GM03348 (cell line): ENCODE data around the gene SUPT7L.

Experiments
- DNase-seq: peaks from one replicate; pipeline ENCODE4 v3.0.0; 2012; ENCODE audit warnings: low spot score

SUPT7L gene

GRCh38 chr2:27663285-27664153, at the start of gene SUPT7L, which contains the start of gene SLC4A1AP:
SUPT7L (minus strand) TSS chr2:27663614; CDS start chr2:27662192, 1,422 bp downstream.
SLC4A1AP (plus strand) TSS chr2:27663889; CDS start chr2:27663915, 26 bp downstream.
- DNase-seq, result peak; percentile 84

DNA sequence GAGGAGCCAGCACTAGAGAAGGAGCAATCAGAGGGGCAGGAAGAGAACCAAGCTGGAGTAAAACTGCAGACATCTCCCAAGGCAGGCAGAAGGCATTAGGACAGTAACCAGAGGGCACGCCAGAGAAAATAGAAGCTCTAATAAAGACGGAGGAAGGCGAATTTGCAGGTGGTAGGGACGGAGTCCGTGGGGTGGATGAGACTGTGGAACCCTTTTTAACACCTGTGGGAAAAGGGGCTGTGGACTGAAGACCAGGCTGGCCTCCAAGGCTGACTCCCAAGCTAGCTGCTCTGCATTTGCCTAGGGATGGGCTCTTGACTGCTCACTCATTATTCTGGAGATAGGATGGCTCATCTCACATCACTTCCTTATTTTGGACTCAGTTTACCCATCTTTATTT, 49.8 kb upstream of the SUPT7L start:
- no peak for DNase-seq

DNA sequence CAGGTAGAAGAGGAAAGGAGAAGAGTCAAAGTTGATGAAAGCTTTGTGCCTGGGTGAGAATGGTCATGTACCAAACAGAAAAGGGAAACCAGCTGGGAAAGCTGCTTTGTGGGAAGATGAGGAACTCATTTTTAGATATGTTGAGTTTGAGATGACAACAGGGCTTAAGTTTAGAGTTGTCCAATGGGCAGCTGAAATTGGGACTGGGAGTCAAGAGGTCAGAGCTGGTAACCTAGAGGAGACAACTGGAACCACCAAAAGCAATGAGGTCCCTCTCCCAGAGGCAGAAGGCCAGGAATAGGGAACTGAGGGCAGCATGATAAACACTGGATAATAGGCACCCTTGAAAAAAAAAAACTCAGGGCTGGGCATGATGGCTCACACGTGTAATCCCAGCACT, 49.1 kb upstream of the SUPT7L start:
- DNase-seq, result no peak

GRCh38 chr2:27711804-27712203, 48.4 kb upstream of the SUPT7L start:
- no peak for DNase-seq

DNA sequence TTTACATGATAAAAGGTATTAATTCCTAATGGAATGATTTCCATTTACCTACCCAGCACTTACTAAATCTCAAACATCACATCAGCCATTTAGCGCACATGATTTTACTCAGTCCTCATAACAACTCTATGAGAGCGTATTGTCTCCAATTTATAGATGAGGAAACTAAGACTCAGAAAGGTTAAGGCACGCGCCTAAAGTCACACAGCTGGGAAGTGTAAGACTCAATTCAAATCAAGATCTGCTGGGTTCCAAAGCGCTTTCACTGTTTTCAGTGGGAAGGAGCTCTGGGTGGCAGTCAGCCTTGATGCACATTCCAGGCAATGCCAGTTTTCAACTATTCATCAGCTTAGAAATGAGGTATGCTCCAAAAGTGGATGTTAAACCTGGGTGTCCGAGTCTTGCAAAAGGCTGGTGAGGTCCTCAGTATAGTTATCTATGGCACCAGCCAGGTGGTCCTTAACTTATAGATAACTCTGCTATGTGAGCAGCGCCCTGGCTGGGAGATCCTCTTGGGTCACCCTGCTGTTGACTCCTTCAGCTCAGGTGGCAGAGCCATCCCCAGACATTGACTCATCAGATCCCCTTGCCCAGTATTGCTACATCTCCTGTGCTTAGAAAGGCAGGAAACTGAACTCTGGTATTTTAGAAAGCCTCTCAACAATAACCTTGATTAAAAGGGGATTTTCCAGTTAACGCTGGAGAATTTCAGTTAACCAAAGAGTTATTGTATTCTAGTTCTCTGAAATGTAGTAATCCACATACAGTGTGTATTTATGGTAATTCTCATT, 47.4 kb upstream of the SUPT7L start:
- no peak for DNase-seq

- no peak for DNase-seq
Measured at GRCh38 chr2:27709960-27710575, 46.7 kb upstream of the SUPT7L start.

GRCh38 chr2:27709326-27709725, 45.9 kb upstream of the SUPT7L start:
- DNase-seq, result no peak

GRCh38 chr2:27708666-27709065, 45.3 kb upstream of the SUPT7L start:
- DNase-seq, result no peak

DNA sequence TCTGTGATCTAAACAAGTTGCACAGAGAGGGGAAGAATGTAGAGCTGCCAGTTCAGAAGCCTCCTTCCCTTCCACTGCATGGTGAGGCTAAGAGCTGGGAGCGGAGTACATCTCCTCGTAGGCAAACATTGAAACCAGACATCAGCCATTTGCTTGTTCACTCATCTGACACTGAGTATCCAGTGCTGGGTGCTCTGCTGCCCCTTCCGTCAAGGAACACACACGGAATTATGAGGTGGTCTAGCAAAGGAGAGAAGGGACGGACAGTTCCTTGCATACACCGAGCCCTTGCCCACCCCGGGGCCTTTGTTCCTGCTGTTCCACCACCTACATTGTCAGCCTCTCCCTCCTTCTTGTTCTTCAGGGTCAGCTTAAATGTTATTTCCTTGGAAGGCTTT, 44.8 kb upstream of the SUPT7L start:
- DNase-seq, result no peak

DNA sequence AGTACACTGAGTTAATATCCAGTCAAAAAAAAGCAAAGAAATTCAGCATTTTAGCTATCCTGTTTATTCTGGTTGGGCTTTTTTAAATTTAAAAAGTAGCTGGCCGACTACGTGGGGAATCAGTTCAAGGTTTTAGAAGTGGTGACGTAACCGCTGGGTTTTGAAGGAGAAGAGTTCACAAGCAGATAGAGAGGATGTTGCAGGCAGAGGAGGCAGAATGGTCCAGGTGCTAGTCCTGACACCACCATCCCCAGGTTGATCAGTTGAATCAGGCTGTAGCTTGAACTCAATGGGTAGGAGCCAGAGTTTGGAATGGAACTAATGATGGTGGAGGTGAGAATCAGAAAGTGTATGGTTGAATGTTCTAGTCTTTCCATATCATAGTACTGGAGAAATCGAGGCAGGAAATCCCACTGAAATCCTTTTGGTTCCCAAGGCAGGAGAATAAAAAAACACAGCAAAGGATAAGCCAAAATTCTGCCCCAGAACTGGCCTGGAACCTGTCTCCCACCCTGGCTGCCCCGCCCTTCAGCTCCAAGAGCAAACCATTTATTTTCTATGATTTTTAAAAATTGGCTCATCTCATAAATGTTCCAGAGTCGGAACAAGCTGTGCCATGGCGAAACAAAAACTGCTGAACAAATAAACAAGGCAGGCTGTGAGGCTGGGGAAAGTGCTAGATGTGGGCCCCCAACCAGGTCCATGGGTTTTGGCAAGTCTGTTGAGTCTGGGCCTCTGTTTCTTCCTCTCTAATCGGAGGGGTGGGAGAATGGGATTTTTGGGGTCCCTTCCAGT, 44.2 kb upstream of the SUPT7L start:
- no peak for DNase-seq

- DNase-seq, result peak; percentile 81
Measured at GRCh38 chr2:27705851-27706622, 42.6 kb upstream of the SUPT7L start.

DNA sequence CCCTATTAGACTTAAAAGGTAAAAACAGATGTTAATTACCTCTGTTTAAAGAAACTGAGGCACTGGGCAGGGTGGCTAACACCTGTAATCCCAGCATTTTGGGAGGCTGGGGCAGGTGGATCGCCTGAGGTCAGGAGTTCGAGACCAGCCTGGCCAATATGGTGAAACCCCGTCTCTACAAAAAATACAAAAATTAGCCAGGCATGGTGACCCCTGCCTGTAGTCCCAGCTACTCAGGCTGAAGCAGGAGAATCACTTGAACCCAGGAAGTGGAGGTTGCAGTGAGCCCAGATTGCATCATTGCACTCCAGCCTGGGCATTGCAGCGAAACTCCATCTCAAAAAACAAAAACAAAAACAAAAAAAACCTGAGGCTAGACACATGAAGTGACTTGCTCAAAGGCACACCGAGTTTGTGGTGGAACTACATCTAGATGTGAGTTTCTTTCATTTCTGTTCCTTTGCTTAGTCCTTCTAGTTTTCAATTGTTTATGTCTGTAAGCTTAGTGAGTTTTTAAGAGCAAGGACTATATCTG, 41.0 kb upstream of the SUPT7L start:
- DNase-seq, result no peak

DNA sequence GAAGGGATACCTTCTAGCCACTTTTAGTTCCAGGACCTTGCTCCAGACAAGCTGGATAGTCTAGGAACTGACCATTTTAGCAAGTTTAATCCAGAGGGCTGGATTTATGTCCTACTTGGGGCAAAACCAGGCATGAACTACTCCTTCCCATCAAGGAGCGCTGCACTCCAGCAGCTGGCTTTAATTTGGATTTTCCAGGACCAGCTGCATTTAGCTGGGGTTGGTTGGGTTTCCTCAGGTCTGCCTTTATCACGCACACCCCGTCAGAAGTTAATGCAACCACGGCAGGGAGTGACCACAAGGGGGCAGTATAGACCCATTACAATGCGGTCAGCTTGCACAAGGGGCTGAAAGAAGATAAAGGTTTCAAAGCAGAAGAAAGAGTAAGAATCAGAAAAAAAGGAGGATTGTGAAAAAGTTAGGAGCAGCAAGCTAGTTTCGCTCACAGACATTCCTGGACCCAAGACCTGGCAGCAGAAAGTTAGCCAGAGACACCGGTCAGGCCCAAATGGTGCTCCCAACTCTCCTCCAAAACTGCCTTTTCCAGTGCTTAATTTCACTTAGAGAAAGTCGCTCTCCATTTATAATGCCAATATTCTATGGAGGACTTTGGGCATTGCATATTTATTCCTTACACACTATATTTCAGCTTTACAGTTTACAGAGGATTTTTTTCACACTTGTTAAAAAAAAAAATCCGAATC, 40.4 kb upstream of the SUPT7L start:
- peak; percentile 90 for DNase-seq

- DNase-seq, result no peak
Measured at GRCh38 chr2:27702302-27702701, 38.9 kb upstream of the SUPT7L start.

- peak; percentile 34 for DNase-seq
Measured at GRCh38 chr2:27701676-27702075, 38.3 kb upstream of the SUPT7L start.

- no peak for DNase-seq
Measured at GRCh38 chr2:27697660-27698059, 34.2 kb upstream of the SUPT7L start.

GRCh38 chr2:27690052-27690451, 26.6 kb upstream of the SUPT7L start:
- DNase-seq, result no peak

DNA sequence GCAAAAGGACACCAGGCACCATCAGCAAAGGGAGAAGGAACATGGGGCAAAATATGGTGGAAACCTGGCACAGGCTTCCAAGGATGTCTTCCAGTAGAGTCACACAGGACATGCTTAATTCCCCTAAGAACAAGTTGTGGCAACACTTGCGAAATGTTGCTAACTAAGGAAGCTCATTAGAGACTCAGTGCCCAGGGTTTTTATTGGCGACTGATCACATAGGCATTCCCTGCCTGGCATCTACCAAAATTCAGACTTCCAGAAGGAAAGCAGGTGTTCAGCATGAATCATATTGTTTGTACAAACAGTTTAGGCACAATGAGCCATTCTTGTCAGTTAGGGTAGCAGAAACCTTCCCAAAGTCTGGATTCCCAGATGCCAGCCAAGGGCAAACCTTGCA, 26.0 kb upstream of the SUPT7L start:
- DNase-seq, result no peak

DNA sequence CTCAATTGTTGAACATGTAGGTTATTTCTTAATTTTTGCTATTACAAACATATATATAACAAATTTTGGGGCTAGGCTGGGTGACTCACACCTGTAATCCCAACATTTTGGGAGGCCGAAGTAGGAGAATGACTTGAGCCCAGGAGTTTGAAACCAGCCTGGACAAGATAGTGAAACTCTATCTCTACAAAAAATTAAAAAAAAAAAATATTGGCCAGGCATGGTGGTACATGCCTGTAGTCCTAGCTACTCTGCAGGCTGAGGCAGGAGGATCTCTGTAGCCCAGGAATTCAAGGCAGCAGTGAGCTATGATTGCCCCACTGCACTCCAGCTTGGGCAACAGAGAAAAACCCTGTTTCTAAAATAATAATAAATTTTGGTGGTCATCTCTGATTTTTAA, 23.8 kb upstream of the SUPT7L start:
- no peak for DNase-seq

- DNase-seq, result no peak
Measured at GRCh38 chr2:27685577-27685976, 22.2 kb upstream of the SUPT7L start.
